ENCODE measurements around the gene RAB4B.
"Not testable (repeated sequence)": the region's sequence is repeated elsewhere in the genome, so short reads cannot be mapped to it uniquely, and the experiment has no call there.

RAB4B gene, protein sequence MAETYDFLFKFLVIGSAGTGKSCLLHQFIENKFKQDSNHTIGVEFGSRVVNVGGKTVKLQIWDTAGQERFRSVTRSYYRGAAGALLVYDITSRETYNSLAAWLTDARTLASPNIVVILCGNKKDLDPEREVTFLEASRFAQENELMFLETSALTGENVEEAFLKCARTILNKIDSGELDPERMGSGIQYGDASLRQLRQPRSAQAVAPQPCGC
- total RNA-seq, result 1.9 reads per million, percentile 2 among the genes with 10 or more reads in this experiment

DNA sequence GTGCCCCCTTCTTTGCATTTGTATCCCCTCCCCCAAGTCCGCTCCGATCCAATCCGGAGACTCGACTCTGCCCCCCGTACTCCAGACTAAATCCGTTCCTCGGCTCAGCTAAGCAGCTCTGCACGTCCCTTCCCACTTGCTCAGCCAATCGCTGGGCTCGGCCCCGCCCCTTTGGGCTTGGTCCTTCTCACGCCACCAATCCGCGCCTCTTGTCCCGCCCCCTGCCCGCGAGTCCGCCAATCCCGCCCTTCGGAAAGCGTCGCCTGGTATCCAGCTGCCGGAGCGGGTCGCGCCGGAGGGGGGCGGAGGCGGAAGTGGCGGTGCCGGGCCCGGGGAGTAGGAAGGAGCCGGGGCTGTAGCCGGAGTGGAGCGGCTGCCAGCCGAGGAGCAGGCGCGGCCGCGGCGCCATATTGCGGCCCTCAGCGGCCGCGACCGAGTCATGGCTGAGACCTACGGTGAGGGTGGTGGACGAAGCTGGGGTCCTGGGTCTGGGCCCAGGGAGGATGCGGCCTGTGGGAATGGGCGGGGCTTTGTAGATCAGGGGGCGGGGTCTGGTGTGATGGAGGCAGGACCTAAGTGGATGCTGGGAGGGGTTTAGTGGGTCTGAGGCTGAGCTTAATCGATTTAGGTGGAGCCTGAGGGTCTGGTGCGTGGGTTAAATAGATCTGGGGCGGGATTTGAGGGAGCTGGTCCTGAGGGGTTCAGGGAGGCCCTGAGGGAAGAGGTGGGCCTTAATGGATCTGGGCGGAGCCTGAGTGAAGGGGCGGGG is at the start of gene RAB4B:
Gene RAB4B, plus strand, starts transcription at position 311 of the 769 bp plus-strand sequence. Its CDS starts 129 bp downstream, at position 440.
- peak; percentile 100 for DNase-seq

- DNase-seq, result not testable (repeated sequence)
Observed at GRCh38 chr19:40730065-40730464, 48.0 kb upstream of the RAB4B start.

DNA sequence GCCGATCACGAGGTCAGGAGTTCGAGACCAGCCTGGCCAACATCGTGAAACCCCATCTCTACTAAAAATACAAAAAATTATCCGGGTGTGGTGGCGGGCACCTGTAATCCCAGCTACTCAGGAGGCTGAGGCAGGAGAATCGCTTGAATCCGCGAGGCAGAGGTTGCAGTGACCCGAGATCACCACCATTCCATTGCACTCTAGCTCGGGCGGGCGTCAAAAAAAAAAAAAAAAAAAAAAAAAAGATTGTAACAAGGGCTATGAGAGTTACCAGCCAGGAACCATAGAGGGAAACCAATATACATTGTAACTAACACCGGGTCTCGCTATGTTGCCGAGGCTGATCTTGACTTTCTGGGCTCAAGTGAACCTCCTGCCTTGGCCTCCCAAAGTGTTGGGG is 45.7 kb upstream of the RAB4B start:
- not testable (repeated sequence) for DNase-seq

DNA sequence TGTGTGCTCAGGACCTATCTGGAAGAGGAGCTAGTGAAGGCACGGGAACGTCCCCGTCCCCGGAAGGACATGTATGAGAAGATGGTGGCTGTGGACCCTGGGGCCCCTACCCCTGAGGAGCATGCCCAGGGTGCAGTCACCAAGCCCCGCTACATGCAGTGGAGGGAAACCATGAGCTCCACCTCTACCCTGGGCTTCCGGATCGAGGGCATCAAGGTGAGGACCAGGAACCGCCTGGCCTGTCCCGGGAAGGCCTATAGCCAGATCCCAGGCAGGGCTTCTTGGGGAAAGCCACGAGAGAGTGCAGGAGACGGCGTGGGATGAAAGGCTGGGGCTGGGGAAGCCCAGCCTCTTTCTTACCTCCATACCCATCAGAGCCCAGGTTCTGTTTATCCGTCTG is 44.9 kb upstream of the RAB4B start:
- DNase-seq, result no peak

DNA sequence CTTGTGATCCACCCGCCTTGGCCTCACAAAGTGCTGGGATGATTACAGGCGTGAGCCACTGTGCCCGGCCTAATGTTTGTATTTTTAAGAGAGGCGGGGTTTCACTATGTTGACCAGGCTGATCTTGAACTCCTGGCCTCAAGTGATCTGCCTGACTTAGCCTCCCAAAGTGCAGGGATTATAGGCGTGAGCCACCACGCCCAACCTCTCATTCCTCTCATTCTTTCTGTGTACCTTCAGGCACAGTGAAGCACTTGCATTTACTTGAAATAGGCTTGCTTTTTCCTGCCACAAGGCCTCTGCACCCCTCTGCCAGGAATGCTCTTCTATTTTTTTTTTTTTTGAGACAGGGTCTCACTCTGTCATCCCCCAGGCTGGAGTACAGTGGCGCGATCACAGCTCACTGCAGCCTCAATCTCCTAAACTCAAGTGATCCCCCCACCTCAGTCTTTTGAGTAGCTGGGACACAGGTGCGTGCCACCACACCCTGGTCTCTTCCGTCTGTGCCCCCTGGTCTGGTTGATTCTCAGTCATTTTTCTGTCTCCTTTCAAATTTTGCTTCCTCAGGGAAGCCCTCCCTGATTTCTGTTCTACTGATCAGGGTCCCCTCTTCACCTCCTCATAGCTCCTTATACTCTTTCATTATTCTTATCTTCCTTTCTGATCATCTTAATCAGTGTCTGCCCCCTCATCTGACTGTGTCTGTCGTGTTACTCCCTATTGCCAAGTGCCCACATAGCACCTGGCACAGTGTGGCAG is 42.9 kb upstream of the RAB4B start:
- no peak for DNase-seq

GRCh38 chr19:40736661-40737060 is 41.4 kb upstream of the RAB4B start:
- DNase-seq, result no peak

- no peak for DNase-seq
Observed at GRCh38 chr19:40737102-40737644, 40.9 kb upstream of the RAB4B start.

- no peak for DNase-seq
Observed at GRCh38 chr19:40739030-40739839, 38.8 kb upstream of the RAB4B start.

DNA sequence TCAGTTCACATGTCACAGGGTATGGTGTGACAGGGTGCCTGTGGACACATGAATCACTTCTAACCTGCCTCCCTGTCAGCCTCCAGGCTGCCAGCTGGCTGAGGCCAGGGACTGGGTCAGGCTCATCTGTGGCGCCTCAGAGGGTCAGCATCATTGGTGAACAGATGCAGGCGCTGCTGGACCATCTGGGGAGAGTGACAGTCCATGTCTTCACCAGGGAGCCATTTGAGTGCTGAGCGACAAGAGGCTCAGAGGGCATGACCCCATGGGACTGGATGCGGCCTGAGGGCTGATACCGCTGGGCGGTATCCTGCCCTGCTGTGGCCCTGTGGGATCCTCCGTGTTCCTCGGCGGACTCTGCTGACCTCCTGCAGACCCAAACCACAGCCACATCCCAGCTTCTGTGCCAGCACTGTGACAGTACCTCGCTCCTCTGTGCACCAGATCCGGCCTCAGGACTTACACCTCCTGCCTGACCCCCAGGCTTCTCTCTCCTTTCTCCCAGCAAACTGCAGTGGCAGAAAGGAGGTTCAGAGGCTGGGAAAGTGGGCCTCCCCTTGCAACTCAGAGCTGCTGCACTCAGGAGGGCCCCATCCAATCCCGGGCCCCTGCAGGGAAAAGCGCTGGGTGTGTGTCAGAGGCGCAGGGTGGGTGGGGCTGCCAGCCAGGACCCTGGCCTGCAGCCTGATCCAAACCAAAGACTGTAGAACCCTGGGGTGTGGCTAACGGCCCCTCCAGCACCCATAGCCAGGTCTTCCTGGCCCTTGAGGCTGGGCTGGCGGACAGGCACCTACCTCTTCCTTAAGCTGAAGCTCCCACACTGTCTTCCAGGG is 38.0 kb upstream of the RAB4B start:
- no peak for DNase-seq

GRCh38 chr19:40740747-40741146 is 37.3 kb upstream of the RAB4B start:
- no peak for DNase-seq

- DNase-seq, result no peak
Observed at GRCh38 chr19:40741527-40742390, 36.3 kb upstream of the RAB4B start.

DNA sequence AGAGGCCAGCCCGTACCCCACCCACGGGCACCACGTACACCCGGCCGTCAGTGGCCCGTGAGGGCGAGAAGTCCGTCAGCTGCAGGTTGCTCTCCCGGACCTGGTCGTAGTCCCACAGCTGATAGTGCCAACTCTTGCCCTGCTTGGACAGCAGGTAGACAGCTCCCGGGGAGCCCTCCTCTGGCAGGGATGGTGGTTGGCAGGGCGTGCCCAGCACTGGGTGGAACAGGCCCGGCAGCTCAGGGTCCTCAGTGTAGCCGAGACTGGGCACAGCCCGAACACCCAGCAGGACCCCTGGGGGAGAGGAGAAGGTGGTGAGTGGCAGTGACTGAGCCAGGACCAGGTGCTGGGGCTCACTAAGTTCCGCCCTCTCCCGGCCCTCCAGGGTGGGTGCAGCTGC is 35.6 kb upstream of the RAB4B start:
- no peak for DNase-seq

DNA sequence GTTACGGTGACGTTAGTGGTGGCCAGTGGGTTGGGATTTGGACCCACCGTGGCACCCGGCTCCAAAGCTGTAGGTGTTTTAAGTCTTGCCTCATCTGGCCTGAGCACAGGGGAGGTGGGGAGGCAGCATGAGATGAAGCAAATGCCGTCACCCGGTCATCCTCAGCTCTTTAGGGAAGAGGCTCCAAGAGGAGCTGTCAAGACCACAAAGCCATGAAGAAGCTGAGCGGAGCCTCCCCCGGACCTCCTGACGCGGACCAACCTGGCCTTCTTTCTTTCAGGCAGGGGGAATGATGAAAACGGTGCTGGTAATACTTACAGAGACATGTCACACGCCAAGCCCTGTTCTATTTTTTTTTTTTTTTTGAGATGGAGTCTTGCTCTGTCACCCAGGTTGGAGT is 35.2 kb upstream of the RAB4B start:
- no peak for DNase-seq

GRCh38 chr19:40743926-40744325 is 34.1 kb upstream of the RAB4B start:
- DNase-seq, result no peak

DNA sequence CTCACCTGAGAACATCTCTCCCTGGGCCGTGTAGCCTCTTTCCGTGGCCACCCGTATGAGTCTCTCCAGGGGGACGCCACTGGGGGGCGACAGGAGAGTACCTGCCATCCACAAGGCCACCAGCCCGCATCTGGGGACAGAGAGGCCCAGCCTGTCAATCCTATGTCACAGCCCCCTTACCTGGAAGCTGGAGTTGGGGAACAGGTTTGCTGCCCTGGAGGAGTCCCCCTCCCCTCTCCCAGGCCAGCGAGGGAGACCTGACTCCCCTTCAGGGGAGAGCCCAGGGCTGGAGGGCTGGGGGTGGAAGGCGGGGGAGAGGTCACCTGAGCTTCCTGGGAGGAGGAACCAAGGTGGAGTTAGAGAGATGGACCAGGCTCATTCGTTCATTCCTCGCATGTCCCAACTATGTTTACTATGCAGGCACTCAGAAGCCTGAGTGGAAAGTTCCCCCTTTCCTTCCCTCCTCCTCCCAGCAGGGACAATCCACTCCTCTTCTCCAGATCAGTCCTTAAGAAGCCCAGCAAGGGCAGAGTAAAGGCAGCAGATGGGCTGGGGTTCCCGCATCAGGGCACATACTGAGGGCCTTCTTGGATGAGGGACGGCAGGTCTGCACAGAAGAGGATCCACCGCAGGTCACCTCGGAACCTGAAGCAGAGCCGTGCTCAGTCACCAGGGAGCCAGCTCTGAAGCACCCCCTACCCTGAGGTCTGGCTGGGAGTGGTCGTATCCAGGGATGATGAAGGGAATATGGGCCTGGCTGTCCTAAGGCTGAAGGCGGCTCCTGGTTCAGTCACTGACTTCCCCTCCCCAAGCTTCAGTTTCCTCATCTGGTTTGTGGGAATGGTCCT is 33.3 kb upstream of the RAB4B start:
- no peak for DNase-seq

DNA sequence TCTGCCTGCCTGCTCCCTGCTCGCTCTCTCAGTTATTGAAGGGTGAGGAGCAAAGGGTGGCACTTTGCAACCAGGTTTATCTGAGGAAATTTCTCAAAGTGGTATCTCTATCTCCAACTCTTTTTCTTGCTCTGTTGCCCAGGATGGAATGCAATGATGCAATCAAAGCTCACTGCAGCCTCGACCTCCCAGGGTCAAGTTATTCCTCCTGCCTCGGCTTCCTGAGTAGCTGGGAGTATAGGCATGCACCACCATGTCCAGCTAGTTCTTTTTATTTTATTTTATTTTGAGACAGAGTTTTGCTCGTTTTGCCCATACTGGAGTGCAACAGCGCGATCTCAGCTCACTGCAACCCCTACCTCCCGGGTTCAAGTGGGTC is 32.7 kb upstream of the RAB4B start:
- no peak for DNase-seq

- DNase-seq, result no peak
Observed at GRCh38 chr19:40747536-40747935, 30.5 kb upstream of the RAB4B start.

GRCh38 chr19:40750058-40750873 is 27.8 kb upstream of the RAB4B start, which contains the start of gene ACTMAP:
Gene ACTMAP, minus strand, starts transcription at chr19:40750477. Its CDS starts 674 bp downstream, at chr19:40749803.
- DNase-seq, result peak; percentile 99

Data from effector CD4-positive, alpha-beta T cell (primary cell).